ENCODE measurements around the gene RPL7L1. TPM values are rescaled to one million over a fixed set of nuclear protein-coding genes. Genes with fewer than 3 reads are reported as not detected.

RPL7L1 gene
- total RNA-seq, 1 donor from 2014 or later: 82.8 TPM

- Mint-ChIP-seq H3K9me3 (ENCODE audit: low read depth) (no peaks in the 10 kb centered on the region), H3K4me3 (ENCODE audit: low read depth) (no peak overlapping the region), H3K27ac (no peak overlapping the region), H3K36me3 (ENCODE audit: insufficient read depth) (peaks cover 5% of the 10 kb centered on the region), H3K4me1 (ENCODE audit: low read depth) (peaks cover 11% of the 10 kb centered on the region), H3K27me3 (no peaks in the 10 kb centered on the region)
- TF ChIP-seq CTCF (IDR thresholded peaks at IDR 0.05; ENCODE audit: unreplicated experiment): no peak
- DNase-seq (ENCODE audit: low spot score, unreplicated experiment): no peak
Observed at GRCh38 chr6:42845327-42845694, 34.1 kb upstream of the RPL7L1 start.

GRCh38 chr6:42846505-42846904 is 32.9 kb upstream of the RPL7L1 start:
- H3K27me3 Mint-ChIP-seq: no peaks in the 10 kb centered on the region
- TF ChIP-seq CTCF (IDR thresholded peaks at IDR 0.05; ENCODE audit: unreplicated experiment): no peak
- peaks cover 10% of the 10 kb centered on the region for H3K4me1 Mint-ChIP-seq (ENCODE audit: low read depth)
- H3K36me3 Mint-ChIP-seq (ENCODE audit: insufficient read depth): peaks cover 5% of the 10 kb centered on the region
- no peak overlapping the region for H3K4me3 Mint-ChIP-seq (ENCODE audit: low read depth)
- H3K27ac Mint-ChIP-seq: no peak overlapping the region
- DNase-seq (ENCODE audit: low spot score, unreplicated experiment): no peak
- H3K9me3 Mint-ChIP-seq (ENCODE audit: low read depth): no peaks in the 10 kb centered on the region

- H3K4me3 Mint-ChIP-seq (ENCODE audit: low read depth): no peak overlapping the region
- H3K4me1 Mint-ChIP-seq (ENCODE audit: low read depth): no peaks in the 10 kb centered on the region
- H3K36me3 Mint-ChIP-seq (ENCODE audit: insufficient read depth): peaks cover 5% of the 10 kb centered on the region
- H3K27ac Mint-ChIP-seq: no peak overlapping the region
- no peak for TF ChIP-seq CTCF (IDR thresholded peaks at IDR 0.05; ENCODE audit: unreplicated experiment)
- H3K27me3 Mint-ChIP-seq: no peaks in the 10 kb centered on the region
- no peaks in the 10 kb centered on the region for H3K9me3 Mint-ChIP-seq (ENCODE audit: low read depth)
- no peak for DNase-seq (ENCODE audit: low spot score, unreplicated experiment)
Observed at GRCh38 chr6:42848700-42849099, 30.7 kb upstream of the RPL7L1 start.

GRCh38 chr6:42851599-42851998 is 27.8 kb upstream of the RPL7L1 start:
- no peaks in the 10 kb centered on the region for H3K4me1 Mint-ChIP-seq (ENCODE audit: low read depth)
- H3K36me3 Mint-ChIP-seq (ENCODE audit: insufficient read depth): peaks cover 4% of the 10 kb centered on the region
- H3K27ac Mint-ChIP-seq: no peak overlapping the region
- no peaks in the 10 kb centered on the region for H3K27me3 Mint-ChIP-seq
- no peak for DNase-seq (ENCODE audit: low spot score, unreplicated experiment)
- no peak overlapping the region for H3K4me3 Mint-ChIP-seq (ENCODE audit: low read depth)
- TF ChIP-seq CTCF (IDR thresholded peaks at IDR 0.05; ENCODE audit: unreplicated experiment): no peak
- H3K9me3 Mint-ChIP-seq (ENCODE audit: low read depth): no peaks in the 10 kb centered on the region

GRCh38 chr6:42860036-42860435 is 19.4 kb upstream of the RPL7L1 start:
- H3K4me1 Mint-ChIP-seq (ENCODE audit: low read depth): no peaks in the 10 kb centered on the region
- no peak for DNase-seq (ENCODE audit: low spot score, unreplicated experiment)
- no peak overlapping the region for H3K27ac Mint-ChIP-seq
- H3K9me3 Mint-ChIP-seq (ENCODE audit: low read depth): no peaks in the 10 kb centered on the region
- H3K36me3 Mint-ChIP-seq (ENCODE audit: insufficient read depth): peaks cover 19% of the 10 kb centered on the region
- TF ChIP-seq CTCF (IDR thresholded peaks at IDR 0.05; ENCODE audit: unreplicated experiment): no peak
- H3K4me3 Mint-ChIP-seq (ENCODE audit: low read depth): no peak overlapping the region
- no peaks in the 10 kb centered on the region for H3K27me3 Mint-ChIP-seq
